Calu3 (cell line): ENCODE measurements around the gene SIPA1L3. TPM values are rescaled to one million over a fixed set of nuclear protein-coding genes. Genes with fewer than 3 reads are reported as not detected.
A peak's percentile ranks its signal among the peaks of the same experiment; 100 is the strongest.

Experiments used
- BruUV-seq: library from RNA; stranded (reverse); fragments of 400-500 nt; replicated peaks from 2 replicates; lab custom pipeline; 2021; lab: Mats Ljungman, UMichigan
- CTCF ChIA-PET: fragments of 300-600 bp; sonication (Branson Sonifier 250); formaldehyde crosslinking; loops from one replicate; lab custom pipeline; 2022; ENCODE audit warnings: antibody characterized with exemption; lab: Charles Lee
- DNase-seq: peaks from one replicate; pipeline ENCODE4 v3.0.0; 2022
- H3K27ac Mint-ChIP-seq: one replicate; pipeline ENCODE4 v1.8.0; 2022; ENCODE audit warnings: mixed read lengths; ENCODE audit not compliant: unreplicated experiment
- H3K27me3 Mint-ChIP-seq: one replicate; pipeline ENCODE4 v1.8.0; 2022; ENCODE audit warnings: mixed read lengths; ENCODE audit not compliant: unreplicated experiment
- H3K36me3 Mint-ChIP-seq: one replicate; pipeline ENCODE4 v1.8.0; 2022; ENCODE audit warnings: mild to moderate bottlenecking, moderate library complexity, mixed read lengths; ENCODE audit not compliant: insufficient read depth, unreplicated experiment
- H3K4me1 Mint-ChIP-seq: one replicate; pipeline ENCODE4 v1.8.0; 2022; ENCODE audit warnings: mild to moderate bottlenecking, low read depth, mixed read lengths; ENCODE audit not compliant: unreplicated experiment
- H3K4me3 Mint-ChIP-seq: one replicate; pipeline ENCODE4 v1.8.0; 2022; ENCODE audit warnings: mild to moderate bottlenecking, low read depth, moderate library complexity, mixed read lengths; ENCODE audit not compliant: unreplicated experiment
- H3K9me3 Mint-ChIP-seq: one replicate; pipeline ENCODE4 v1.8.0; 2022; ENCODE audit warnings: low read depth, mixed read lengths; ENCODE audit not compliant: unreplicated experiment
- CTCF ChIP-seq: fragments of 200-600 bp; IDR thresholded peaks from one replicate; pipeline ENCODE4 v1.8.0; 2022; ENCODE audit warnings: antibody characterized with exemption; ENCODE audit not compliant: unreplicated experiment
- intact Hi-C: fragments of 100-400 bp; cut with micrococcal nuclease; formaldehyde crosslinking; loops from one replicate; pipeline ENCODE4 v1.10.0; 2022; ENCODE audit not compliant: unreplicated experiment
- total RNA-seq: library from RNA; stranded (reverse); gene quantifications from 2 replicates; pipeline ENCODE4 v1.2.3, GENCODE V29; 2022

SIPA1L3 gene
- total RNA-seq, 1 experiment from 2014 or later, result 127 TPM

GRCh38 chr19:38012944-38013343, 105.9 kb downstream of the SIPA1L3 start:
- BruUV-seq, result no TSS peak
- H3K36me3 Mint-ChIP-seq, result peaks cover 6% of the 10 kb centered on the region
- no peaks in the 10 kb centered on the region for H3K27me3 Mint-ChIP-seq
- DNase-seq, result no peak
- CTCF ChIA-PET, result interaction anchor here (0.5 to 0.9 kb wide), 3 partner anchors 28 to 106 kb away, joined by 3 to 4 read pairs (median 3); partner anchors contain the start of genes SIPA1L3 and WDR87
- intact Hi-C loops, result loop anchor here (10.0 kb wide), 1 partner anchor 108 kb away; the partner anchor contains the start of genes SIPA1L3 and WDR87
- no peaks in the 10 kb centered on the region for H3K9me3 Mint-ChIP-seq
- no peak overlapping the region for H3K4me3 Mint-ChIP-seq
- peaks cover 10% of the 10 kb centered on the region for H3K4me1 Mint-ChIP-seq
- no peak for TF ChIP-seq CTCF
- H3K27ac Mint-ChIP-seq, result no peak overlapping the region

GRCh38 chr19:38013913-38014580, 107.0 kb downstream of the SIPA1L3 start:
- Mint-ChIP-seq H3K27me3 (no peaks in the 10 kb centered on the region), H3K9me3 (no peaks in the 10 kb centered on the region), H3K4me1 (peaks cover 10% of the 10 kb centered on the region), H3K27ac (no peak overlapping the region), H3K36me3 (peaks cover 5% of the 10 kb centered on the region), H3K4me3 (no peak overlapping the region)
- CTCF ChIA-PET, result interaction anchor here (0.6 to 1.3 kb wide), 4 partner anchors 10 to 111 kb away, joined by 3 to 5 read pairs (median 4); no protein-coding TSS in a partner anchor
- no peak for TF ChIP-seq CTCF
- intact Hi-C loops, result loop anchor here (10.0 kb wide), 1 partner anchor 109 kb away; the partner anchor contains the start of genes SIPA1L3 and WDR87
- no peak for DNase-seq
- BruUV-seq, result no TSS peak

- Mint-ChIP-seq H3K27ac (peak overlapping the region; percentile 60), H3K27me3 (no peaks in the 10 kb centered on the region), H3K4me1 (peaks cover 10% of the 10 kb centered on the region), H3K9me3 (no peaks in the 10 kb centered on the region), H3K36me3 (peaks cover 5% of the 10 kb centered on the region), H3K4me3 (no peak overlapping the region)
- no TSS peak for BruUV-seq
- CTCF ChIA-PET, result interaction anchor here (0.8 to 1.2 kb wide), 2 partner anchors 83 to 113 kb away, joined by 3 to 4 read pairs; no protein-coding TSS in a partner anchor
- intact Hi-C loops, result loop anchor here (10.0 kb wide), 1 partner anchor 110 kb away; the partner anchor contains the start of genes SIPA1L3 and WDR87
- TF ChIP-seq CTCF, result no peak
- DNase-seq, result peak; percentile 60
These were observed 108.2 kb downstream of the SIPA1L3 start for GRCh38 chr19:38015216-38015615.

GRCh38 chr19:38015761-38016160, 108.8 kb downstream of the SIPA1L3 start:
- intact Hi-C loops, result loop anchor here (10.0 kb wide), 1 partner anchor 111 kb away; the partner anchor contains the start of genes SIPA1L3 and WDR87
- no peaks in the 10 kb centered on the region for H3K27me3 Mint-ChIP-seq
- no peak overlapping the region for H3K4me3 Mint-ChIP-seq
- H3K9me3 Mint-ChIP-seq, result no peaks in the 10 kb centered on the region
- no TSS peak for BruUV-seq
- H3K27ac Mint-ChIP-seq, result peak overlapping the region; percentile 60
- H3K4me1 Mint-ChIP-seq, result peaks cover 10% of the 10 kb centered on the region
- peaks cover 5% of the 10 kb centered on the region for H3K36me3 Mint-ChIP-seq
- TF ChIP-seq CTCF, result no peak
- CTCF ChIA-PET, result no interaction called here
- no peak for DNase-seq
